Measurements from ENCODE around the gene C2CD4C.

DNA sequence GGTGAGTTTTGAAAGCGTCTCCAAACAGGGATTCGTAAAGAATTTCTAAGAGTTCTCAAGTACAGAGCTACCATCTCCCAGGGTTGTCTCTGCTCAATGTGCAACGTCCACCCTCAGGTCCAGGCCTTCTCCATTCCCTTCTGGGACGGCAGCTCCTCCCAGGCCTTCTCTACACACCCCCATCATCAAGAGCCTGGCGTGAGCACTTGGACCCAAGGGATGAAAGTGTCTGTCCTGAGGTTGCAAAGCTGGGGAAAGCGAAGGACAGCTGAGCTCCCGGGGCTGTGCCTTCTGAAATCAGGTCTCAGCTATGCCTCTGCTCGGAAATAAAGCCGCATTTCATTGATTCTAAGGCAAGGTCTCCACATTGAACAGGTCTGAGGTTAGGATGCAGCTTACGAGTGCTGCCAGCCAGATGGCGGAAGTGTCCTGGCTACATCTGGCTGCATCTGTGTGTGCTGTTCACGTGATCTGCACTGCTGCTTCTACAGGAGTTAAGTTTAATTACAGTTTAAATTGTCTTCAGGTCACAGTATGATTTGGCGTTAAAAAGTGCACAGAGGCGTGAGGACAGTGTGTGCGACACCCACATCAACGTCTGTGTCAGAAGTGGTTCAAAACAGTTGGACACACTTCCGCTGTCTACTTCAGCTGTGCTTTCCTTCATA, 37.3 kb downstream of the C2CD4C start:
- TF ChIP-seq ZNF138 (CRISPR knock-in tag; conservative IDR thresholded peaks at IDR 0.05) = no peak
- TF ChIP-seq, protein P1, sequence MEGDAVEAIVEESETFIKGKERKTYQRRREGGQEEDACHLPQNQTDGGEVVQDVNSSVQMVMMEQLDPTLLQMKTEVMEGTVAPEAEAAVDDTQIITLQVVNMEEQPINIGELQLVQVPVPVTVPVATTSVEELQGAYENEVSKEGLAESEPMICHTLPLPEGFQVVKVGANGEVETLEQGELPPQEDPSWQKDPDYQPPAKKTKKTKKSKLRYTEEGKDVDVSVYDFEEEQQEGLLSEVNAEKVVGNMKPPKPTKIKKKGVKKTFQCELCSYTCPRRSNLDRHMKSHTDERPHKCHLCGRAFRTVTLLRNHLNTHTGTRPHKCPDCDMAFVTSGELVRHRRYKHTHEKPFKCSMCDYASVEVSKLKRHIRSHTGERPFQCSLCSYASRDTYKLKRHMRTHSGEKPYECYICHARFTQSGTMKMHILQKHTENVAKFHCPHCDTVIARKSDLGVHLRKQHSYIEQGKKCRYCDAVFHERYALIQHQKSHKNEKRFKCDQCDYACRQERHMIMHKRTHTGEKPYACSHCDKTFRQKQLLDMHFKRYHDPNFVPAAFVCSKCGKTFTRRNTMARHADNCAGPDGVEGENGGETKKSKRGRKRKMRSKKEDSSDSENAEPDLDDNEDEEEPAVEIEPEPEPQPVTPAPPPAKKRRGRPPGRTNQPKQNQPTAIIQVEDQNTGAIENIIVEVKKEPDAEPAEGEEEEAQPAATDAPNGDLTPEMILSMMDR (IDR thresholded peaks at IDR 0.05) = no peak
- TF ChIP-seq, protein P2, sequence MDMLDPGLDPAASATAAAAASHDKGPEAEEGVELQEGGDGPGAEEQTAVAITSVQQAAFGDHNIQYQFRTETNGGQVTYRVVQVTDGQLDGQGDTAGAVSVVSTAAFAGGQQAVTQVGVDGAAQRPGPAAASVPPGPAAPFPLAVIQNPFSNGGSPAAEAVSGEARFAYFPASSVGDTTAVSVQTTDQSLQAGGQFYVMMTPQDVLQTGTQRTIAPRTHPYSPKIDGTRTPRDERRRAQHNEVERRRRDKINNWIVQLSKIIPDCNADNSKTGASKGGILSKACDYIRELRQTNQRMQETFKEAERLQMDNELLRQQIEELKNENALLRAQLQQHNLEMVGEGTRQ (CRISPR knock-in tag; IDR thresholded peaks at IDR 0.05) = no peak
- TF ChIP-seq, protein P3, sequence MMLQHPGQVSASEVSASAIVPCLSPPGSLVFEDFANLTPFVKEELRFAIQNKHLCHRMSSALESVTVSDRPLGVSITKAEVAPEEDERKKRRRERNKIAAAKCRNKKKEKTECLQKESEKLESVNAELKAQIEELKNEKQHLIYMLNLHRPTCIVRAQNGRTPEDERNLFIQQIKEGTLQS (CRISPR knock-in tag; conservative IDR thresholded peaks at IDR 0.05) = no peak
- TF ChIP-seq, protein P4, sequence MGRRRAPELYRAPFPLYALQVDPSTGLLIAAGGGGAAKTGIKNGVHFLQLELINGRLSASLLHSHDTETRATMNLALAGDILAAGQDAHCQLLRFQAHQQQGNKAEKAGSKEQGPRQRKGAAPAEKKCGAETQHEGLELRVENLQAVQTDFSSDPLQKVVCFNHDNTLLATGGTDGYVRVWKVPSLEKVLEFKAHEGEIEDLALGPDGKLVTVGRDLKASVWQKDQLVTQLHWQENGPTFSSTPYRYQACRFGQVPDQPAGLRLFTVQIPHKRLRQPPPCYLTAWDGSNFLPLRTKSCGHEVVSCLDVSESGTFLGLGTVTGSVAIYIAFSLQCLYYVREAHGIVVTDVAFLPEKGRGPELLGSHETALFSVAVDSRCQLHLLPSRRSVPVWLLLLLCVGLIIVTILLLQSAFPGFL (CRISPR knock-in tag; IDR thresholded peaks at IDR 0.05; ENCODE audit: borderline replicate concordance) = no peak
- TF ChIP-seq, protein P5, sequence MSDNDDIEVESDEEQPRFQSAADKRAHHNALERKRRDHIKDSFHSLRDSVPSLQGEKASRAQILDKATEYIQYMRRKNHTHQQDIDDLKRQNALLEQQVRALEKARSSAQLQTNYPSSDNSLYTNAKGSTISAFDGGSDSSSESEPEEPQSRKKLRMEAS (CRISPR knock-in tag; IDR thresholded peaks at IDR 0.05) = no peak
- TF ChIP-seq, protein P6, sequence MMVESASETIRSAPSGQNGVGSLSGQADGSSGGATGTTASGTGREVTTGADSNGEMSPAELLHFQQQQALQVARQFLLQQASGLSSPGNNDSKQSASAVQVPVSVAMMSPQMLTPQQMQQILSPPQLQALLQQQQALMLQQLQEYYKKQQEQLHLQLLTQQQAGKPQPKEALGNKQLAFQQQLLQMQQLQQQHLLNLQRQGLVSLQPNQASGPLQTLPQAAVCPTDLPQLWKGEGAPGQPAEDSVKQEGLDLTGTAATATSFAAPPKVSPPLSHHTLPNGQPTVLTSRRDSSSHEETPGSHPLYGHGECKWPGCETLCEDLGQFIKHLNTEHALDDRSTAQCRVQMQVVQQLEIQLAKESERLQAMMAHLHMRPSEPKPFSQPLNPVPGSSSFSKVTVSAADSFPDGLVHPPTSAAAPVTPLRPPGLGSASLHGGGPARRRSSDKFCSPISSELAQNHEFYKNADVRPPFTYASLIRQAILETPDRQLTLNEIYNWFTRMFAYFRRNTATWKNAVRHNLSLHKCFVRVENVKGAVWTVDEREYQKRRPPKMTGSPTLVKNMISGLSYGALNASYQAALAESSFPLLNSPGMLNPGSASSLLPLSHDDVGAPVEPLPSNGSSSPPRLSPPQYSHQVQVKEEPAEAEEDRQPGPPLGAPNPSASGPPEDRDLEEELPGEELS (CRISPR knock-in tag; IDR thresholded peaks at IDR 0.05) = no peak
- TF ChIP-seq ELF4 (CRISPR knock-in tag; IDR thresholded peaks at IDR 0.05; ENCODE audit: low read depth) = no peak
- no peak for TF ChIP-seq CREM (CRISPR knock-in tag; IDR thresholded peaks at IDR 0.05)
- TF ChIP-seq ESRRA (CRISPR knock-in tag; IDR thresholded peaks at IDR 0.05; ENCODE audit: borderline replicate concordance) = no peak
- TF ChIP-seq SMAD4 (CRISPR knock-in tag; IDR thresholded peaks at IDR 0.05) = no peak
- TF ChIP-seq JAZF1 (CRISPR knock-in tag; IDR thresholded peaks at IDR 0.05) = no peak
- TF ChIP-seq, protein P7, sequence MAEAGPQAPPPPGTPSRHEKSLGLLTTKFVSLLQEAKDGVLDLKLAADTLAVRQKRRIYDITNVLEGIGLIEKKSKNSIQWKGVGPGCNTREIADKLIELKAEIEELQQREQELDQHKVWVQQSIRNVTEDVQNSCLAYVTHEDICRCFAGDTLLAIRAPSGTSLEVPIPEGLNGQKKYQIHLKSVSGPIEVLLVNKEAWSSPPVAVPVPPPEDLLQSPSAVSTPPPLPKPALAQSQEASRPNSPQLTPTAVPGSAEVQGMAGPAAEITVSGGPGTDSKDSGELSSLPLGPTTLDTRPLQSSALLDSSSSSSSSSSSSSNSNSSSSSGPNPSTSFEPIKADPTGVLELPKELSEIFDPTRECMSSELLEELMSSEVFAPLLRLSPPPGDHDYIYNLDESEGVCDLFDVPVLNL (CRISPR knock-in tag; IDR thresholded peaks at IDR 0.05; ENCODE audit: borderline replicate concordance, low read depth) = no peak
- TF ChIP-seq, protein P8, sequence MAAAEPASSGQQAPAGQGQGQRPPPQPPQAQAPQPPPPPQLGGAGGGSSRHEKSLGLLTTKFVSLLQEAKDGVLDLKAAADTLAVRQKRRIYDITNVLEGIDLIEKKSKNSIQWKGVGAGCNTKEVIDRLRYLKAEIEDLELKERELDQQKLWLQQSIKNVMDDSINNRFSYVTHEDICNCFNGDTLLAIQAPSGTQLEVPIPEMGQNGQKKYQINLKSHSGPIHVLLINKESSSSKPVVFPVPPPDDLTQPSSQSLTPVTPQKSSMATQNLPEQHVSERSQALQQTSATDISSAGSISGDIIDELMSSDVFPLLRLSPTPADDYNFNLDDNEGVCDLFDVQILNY (CRISPR knock-in tag; IDR thresholded peaks at IDR 0.05) = no peak

Data from WTC11 (cell line).